Measurements from ENCODE around the gene MDM2.

DNA sequence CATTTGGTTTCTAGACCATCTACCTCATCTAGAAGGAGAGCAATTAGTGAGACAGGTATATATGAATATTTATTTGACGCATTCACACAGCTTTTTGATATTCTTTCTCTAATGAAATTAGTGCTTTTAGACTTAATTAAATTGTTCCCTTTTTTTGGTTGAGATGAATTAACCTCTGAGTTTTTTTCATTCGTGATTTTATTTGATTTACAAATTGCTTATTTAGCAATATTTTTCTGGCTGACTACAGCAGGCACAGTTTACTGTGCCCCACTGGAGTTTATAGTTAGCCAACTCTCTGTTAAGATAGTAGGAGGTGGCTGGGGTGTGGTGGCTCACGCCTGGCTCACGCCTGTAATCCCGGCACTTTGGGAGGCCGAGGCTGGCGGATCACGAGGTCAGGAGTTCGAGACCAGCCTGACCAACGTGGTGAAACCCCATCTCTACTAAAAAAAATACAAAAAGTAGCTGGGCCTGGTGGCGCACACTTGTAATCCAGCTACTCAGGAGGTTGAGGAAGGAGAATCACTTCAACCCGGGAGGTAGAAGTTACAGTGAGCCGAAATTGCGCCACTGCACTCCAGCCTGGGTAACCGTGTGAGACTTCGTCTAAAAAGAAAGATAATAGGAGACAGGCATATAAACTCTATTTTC, 16.7 kb downstream of the MDM2 start:
- TF ChIP-seq POLR2A (conservative IDR thresholded peaks at IDR 0.05), result no peak
- TF ChIP-seq TCF7L2 (IDR thresholded peaks at IDR 0.05; ENCODE audit: low read depth, low read length), result no peak
- no peak for TF ChIP-seq MYC (IDR thresholded peaks at IDR 0.05; ENCODE audit: low read depth, low read length)
- no peak for TF ChIP-seq MYC (CRISPR knock-in tag; IDR thresholded peaks at IDR 0.05; ENCODE audit: borderline replicate concordance, low read depth)
- no peak for TF ChIP-seq TAF1 (IDR thresholded peaks at IDR 0.05; ENCODE audit: control insufficient read depth, extremely low read depth, insufficient read depth, low read length, severe bottlenecking)

Measured in K562 (cell line).